COR-L47 (cell line): Measurements from ENCODE around the gene E2F4.
A peak's percentile ranks its signal among the peaks of the same experiment; 100 is the strongest.

Experiments
- DNase-seq: peaks from one replicate; lab custom pipeline; 2025; lab: John Stamatoyannopoulos, UW

E2F4 gene

GRCh38 chr16:67173808-67174705 lies 17.9 kb upstream of the E2F4 start:
- peak; percentile 88 for DNase-seq

GRCh38 chr16:67174706-67175231 lies 17.2 kb upstream of the E2F4 start:
- no peak for DNase-seq

GRCh38 chr16:67176662-67177061 lies 15.3 kb upstream of the E2F4 start:
- peak; percentile 77 for DNase-seq

DNA sequence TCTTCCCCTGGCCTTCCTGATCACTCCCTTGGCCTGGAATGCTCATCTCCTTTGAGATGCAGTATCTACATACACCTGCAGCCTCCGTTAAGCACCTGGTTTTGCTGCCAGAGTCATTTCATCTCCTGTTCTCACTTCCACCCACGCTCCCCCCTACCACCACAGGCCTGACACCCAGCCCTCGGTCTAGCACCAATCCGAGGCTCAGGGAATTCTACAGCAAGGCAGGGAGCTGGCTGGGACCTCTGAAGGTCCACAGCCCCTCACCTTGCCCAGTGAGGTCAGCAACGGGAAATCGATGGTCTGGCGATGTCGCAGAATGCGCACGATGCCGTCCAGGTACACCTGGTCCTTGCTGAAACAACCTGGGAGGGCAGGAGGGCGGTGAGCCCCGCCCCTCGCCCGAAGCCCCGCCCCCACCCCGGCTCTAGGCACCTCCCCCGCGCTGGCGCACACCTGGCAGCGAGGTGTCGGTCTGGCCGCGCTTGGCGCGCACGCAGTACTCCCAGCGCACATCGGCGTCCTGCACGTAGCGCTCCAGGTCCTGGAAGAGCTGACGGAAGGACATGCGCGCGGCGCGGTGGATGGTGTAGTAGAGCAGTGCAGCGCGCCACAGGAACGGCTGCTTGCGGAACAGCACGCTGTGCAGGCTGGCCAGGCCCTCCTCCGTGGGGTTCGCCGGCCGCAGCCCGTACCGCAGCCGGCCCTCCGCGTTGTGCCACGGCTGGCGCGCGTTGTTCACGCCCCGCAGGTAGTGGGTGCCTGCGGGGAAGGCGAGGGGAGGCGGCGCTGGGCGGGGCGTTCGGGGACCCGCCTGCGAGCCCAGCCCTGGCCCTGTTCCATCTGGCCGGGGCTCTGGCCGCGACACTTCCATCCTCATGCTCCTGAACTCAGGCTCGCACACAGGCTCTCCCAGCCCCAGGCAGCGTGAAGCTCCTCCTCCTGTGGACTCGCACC lies 13.9 kb upstream of the E2F4 start:
- DNase-seq: peak; percentile 92

- DNase-seq: no peak
Observed at GRCh38 chr16:67179421-67180080, 12.4 kb upstream of the E2F4 start.

- no peak for DNase-seq
Observed at GRCh38 chr16:67180166-67180565, 11.8 kb upstream of the E2F4 start.

DNA sequence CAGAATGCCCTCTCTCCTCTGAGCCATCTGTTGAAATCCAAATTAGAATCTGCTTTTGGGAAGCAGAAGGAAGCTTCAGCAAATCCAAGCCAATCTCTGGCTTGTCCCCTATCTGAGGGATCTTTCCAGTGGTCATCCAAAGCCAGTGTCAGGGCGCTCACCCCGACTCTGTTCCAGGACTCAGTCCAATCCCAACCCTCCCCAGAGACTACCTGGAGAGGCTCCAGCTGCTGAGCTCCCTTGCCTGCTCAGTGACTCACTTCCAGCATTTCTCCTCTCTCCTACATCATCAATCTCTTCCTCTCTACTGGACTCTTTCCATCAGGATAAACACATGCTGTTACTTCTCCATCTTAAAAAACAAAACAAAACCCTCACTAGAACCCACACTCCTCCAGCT lies 10.6 kb upstream of the E2F4 start:
- DNase-seq: no peak

- no peak for DNase-seq
Observed at GRCh38 chr16:67182288-67182687, 9.7 kb upstream of the E2F4 start.

- DNase-seq: no peak
Observed at GRCh38 chr16:67183284-67183626, 8.7 kb upstream of the E2F4 start.

DNA sequence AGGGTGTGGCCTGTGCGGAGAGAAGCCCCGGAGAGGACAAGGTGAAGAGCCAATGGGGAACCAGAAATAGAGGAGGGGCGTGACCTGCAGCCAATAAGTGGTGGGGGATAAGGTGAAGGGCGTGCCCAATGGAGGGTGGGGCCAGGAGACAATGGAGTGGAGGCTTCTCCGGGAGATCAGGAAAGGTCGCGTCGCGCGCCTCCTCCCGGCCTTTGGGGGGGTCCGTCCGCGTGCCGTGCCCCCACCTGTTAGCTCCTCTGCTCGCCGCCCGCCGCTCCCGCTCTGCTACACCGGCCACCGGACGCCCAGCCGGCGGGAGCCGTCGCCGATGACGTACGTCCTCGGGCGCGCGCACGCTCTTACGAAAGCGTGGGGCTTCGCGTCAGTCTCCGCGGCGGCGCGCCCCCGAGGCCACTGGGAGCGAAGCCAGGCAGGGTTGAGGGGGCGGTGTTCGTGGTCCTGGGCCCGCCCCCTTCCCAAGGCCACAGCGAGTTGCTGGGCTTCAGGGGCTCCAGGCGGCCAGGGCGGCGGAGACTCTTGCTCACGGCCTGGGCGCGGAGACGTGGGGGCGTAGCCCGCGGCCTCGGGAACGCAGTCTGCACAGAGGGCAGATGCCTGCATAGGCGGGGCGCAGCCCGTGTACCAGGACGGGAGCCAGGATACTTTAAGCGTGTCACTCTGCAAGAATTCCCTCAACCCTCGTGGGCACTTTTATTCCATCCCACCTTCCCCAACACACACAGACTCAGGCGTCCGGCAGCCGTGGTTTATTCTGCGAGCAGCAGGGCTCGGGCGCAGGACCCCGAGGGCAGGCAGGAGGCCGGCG lies 8.1 kb upstream of the E2F4 start, which contains the start of gene MATCAP1:
TSS of gene MATCAP1 (minus strand) at position 337 of the 826 bp plus-strand sequence. CDS start 3,353 bp downstream, outside the sequence.
- DNase-seq: peak; percentile 96

DNA sequence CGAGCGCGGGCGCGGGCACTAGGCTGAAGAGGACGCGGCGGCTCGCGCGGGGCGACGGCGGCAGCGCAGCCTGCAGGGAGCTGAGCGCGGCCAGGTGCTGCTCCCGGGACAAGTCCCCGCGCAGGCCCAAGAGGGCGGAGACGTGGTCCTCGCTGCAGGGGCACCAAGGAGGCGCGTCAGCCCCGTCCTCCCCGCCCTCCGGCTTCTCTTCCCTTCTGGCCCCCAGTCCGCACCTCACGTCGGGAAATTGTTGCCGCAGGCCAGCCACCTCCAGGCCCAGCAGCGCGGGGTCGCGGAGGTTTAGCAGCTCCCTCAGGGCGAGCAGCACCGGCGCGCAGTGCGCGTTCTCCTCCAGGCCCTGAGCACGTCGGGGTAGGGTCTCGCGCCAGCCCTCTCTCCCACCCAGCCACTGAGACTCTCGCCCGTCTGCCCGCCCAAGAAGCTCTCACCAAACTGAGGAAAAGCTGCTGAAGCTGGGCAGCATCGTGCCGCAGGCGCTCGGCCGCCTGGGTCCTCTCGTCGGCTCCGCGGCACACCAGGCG lies 7.4 kb upstream of the E2F4 start:
- peak; percentile 59 for DNase-seq

GRCh38 chr16:67184995-67185650 lies 6.8 kb upstream of the E2F4 start:
- DNase-seq: peak; percentile 69

DNA sequence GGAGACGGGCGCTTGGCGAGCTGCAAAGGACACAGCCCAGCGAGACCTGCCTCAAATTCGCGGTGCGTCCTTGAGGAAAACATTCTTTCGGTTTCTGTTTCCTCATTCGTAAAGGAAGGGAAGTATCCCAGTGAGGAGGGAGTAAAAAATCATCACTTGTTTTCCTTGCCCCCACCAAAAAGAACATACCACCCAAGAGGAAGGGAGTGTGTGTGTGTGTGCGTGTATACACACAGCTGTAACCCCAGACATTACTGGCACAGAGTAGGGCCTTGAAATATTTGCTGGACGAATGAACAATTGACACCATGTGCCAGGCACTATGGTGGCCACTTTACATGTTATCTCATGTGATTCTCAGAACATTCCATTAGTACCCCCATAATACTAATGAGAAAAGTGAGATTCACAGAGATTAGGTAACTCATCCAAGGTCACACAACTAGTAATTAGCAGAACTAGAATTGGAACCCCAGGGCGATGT lies 6.3 kb upstream of the E2F4 start:
- DNase-seq: no peak

- no peak for DNase-seq
Observed at GRCh38 chr16:67186550-67186950, 5.4 kb upstream of the E2F4 start.

DNA sequence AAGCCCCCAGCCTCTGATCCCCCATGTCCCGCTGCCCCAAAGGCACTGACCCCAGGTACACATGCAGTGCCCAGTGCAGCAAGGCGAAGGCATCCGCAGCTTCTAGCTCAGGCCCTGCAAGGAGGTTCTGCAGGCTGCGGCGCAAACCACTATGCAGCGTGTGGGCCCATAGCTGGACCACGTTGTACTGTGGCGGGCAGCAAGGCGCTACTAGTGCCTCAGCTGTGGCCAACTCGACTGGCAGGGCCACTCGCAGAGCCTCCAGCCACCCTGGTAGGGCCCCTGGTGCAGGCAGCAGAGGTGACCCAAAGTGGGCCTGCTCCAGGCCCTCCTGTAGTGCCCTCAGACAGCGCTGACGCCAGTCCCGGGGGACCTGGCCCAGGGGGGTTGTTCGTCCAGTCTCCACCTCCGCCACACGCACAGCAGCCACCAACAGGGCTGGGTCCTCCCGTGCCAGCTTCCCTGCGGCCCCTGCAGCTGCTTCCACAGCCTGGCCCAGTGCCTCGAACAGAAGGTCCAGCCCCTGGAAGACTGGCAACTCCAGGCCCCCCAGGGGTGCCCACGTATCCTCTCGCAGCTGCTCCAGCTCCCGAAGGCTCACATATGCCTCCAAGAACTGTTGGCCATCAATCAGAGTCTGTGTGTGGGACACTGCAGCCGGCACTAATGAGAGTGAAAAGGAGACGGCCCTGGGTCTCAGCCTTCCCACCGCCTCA lies 4.6 kb upstream of the E2F4 start:
- DNase-seq: peak; percentile 73

- no peak for DNase-seq
Observed at GRCh38 chr16:67188323-67188722, 3.6 kb upstream of the E2F4 start.

DNA sequence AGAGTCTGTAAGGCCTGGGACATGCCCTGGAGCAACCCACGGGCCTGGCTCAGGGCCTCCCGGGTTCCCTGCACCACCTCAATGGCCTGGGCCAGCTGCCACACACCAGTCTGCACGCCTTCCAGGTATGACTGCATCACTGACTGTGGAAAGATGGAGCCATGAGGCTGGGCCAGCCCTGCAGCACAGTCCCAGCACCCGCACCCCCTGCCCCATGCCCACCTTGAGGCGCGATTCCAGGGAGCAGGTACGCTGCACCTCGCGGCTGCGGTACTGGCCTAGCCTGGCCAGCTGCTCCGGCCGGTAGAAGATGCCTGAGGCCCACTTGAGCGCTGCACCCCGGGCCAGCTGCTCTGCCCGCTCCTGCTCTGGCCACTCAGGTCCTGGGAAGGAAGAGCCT lies 3.2 kb upstream of the E2F4 start:
- no peak for DNase-seq

- no peak for DNase-seq
Observed at GRCh38 chr16:67190041-67190440, 1.9 kb upstream of the E2F4 start, which contains the start of gene EXOC3L1. EXOC3L1 (minus strand) TSS chr16:67190136; CDS start chr16:67189676, 460 bp downstream.
